Duodenal mucosa (tissue), 2 donors: Measurements from ENCODE around the gene ANO4.

Experiments used
- H3K27ac ChIP-seq: one replicate; pipeline ENCODE4 v1.7.0; 2013; ENCODE audit warnings: low read depth, low read length
- H3K27me3 ChIP-seq, 2 donors: one replicate each; pipeline ENCODE4 v1.7.0; 2013; ENCODE audit warnings: low read length in 2 of 2, control low read depth in 1 of 2; ENCODE audit not compliant: insufficient read depth in 2 of 2, control insufficient read depth in 1 of 2
- H3K36me3 ChIP-seq, 2 donors: one replicate each; pipeline ENCODE4 v1.7.0; 2013; ENCODE audit warnings: low read length in 2 of 2, control low read depth in 1 of 2; ENCODE audit not compliant: insufficient read depth in 2 of 2, control insufficient read depth in 1 of 2
- H3K4me1 ChIP-seq, 2 donors: one replicate each; pipeline ENCODE4 v1.7.0; 2013; ENCODE audit warnings: low read length in 2 of 2, control low read depth in 1 of 2; ENCODE audit not compliant: insufficient read depth in 2 of 2, control insufficient read depth in 1 of 2
- H3K4me3 ChIP-seq, 2 donors: one replicate each; pipeline ENCODE4 v1.7.0; 2013; ENCODE audit warnings: low read length in 2 of 2, low read depth in 1 of 2
- H3K9ac ChIP-seq, 2 donors: one replicate each; pipeline ENCODE4 v1.7.0; 2013; ENCODE audit warnings: low read length in 2 of 2, low read depth in 1 of 2
- H3K9me3 ChIP-seq, 2 donors: one replicate each; pipeline ENCODE4 v1.7.0; 2013; ENCODE audit warnings: low read length in 2 of 2, control low read depth in 1 of 2; ENCODE audit not compliant: control insufficient read depth in 1 of 2

Gene ANO4

DNA sequence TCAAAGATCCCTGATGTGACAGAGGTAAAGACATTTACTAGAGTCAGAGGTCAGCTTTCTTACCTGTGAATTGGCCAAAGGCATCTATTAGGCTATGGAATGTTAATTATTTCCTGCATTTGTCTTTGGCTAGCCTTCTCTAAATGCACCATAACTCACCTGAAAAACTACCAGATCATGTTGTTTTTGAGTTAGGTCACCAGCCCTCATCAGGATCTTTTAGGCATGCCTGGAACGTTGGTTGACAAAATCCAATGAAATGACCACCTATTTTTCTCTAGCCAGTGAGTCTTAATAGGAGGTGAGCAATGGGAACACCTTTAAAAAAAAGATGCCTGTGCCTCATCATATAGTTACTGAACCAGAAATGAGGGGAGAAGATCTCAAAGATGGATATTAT, 46.2 kb downstream of the ANO4 start:
- no peak overlapping the region for H3K9ac ChIP-seq
- H3K27me3 ChIP-seq = no peaks in the 10 kb centered on the region
- H3K4me1 ChIP-seq = no peaks in the 10 kb centered on the region
- H3K27ac ChIP-seq = no peak overlapping the region
- H3K9me3 ChIP-seq = no peaks in the 10 kb centered on the region
- no peak overlapping the region for H3K4me3 ChIP-seq
- H3K36me3 ChIP-seq = no peaks in the 10 kb centered on the region

DNA sequence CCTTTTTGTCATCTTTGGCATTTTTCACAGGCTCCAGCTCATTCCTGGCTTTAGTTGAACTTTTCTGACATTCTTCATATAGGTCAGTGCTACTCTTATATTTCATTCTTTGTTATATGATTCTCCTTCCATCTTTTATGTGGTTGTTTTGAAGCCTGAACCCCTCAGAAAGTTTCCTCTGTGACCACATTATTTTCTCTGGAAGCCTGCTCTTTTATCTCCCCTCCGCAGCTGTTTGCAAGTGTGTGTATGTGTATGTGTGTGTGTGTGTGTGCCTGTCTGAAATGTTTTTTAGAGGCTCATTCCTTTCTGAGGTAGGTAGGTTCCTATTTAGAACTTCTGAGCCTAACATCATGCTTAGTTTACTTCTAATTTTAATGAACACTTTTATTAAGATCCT, 47.6 kb downstream of the ANO4 start:
- Histone ChIP-seq H3K27ac (no peak overlapping the region), H3K4me3 (no peak overlapping the region), H3K36me3 (no peaks in the 10 kb centered on the region), H3K27me3 (no peaks in the 10 kb centered on the region), H3K4me1 (no peaks in the 10 kb centered on the region), H3K9ac (no peak overlapping the region), H3K9me3 (no peaks in the 10 kb centered on the region)

DNA sequence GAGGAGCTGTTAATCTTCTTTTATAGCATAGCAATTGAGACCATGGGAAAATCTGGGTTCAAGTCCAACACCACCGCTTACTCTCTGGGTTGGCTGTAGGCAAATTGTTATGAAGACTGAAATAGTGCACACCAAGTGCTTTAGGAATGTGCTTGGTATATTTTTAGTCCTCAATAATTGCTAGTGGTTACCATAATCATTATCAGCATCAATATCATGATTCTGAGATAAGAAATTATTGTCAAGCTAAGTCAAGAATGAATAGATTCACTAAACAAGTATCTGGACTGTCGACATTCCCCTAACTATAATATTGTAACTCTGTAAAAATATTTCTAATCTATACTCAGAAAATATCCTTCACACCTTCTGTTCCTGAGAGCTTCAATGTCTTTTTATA, 48.5 kb downstream of the ANO4 start:
- Histone ChIP-seq H3K9ac (no peak overlapping the region), H3K4me3 (no peak overlapping the region), H3K27me3 (no peaks in the 10 kb centered on the region), H3K4me1 (no peaks in the 10 kb centered on the region), H3K27ac (no peak overlapping the region), H3K36me3 (no peaks in the 10 kb centered on the region), H3K9me3 (no peaks in the 10 kb centered on the region)

DNA sequence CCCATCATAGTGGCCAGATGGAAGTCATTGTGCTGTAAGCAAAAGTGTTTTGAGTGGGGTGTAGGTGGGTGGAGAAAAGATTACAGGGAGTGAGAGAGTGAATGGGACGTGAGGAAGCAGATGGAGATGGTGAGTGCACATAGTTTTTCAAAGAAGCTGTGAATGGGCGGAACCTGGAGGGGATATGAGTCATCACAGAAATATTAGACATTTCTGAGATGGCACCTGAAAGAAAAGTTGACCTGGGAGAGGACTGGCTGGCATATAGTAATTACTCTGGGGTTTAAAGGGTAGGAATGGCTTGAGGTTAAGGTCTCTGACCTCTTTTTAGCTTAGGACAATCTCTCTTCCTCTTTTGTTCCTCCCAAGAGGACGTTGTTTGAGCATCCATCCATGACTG, 50.5 kb downstream of the ANO4 start:
- Histone ChIP-seq H3K9me3 (no peaks in the 10 kb centered on the region), H3K9ac (no peak overlapping the region)

DNA sequence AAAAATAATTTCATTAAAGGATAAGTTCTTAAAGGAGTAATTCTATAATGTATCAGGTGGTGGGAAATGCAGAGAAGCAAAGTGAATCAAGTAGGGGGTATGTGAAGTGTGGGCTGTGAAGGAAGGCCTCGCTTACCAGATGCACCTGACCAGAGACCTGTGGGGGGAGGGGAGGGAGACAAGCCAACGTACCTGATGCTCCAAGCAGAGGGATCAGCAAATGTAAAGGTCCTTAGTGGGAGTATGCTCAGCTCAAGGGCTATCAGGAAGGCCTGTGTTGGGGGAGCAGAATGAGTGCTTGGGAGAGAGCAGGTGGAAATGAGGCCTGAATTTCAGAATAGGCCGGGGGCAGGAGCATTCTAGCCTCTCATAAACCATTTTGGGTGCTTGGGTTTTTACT, 57.1 kb downstream of the ANO4 start:
- Histone ChIP-seq H3K27ac (no peak overlapping the region), H3K36me3 (no peaks in the 10 kb centered on the region), H3K4me1 (no peaks in the 10 kb centered on the region), H3K27me3 (no peaks in the 10 kb centered on the region), H3K9ac (no peak overlapping the region), H3K9me3 (no peaks in the 10 kb centered on the region), H3K4me3 (no peak overlapping the region)

More for the DNA sequence above, 50.5 kb downstream of the ANO4 start:
- Histone ChIP-seq H3K4me1 (no peaks in the 10 kb centered on the region), H3K27me3 (no peaks in the 10 kb centered on the region), H3K4me3 (no peak overlapping the region), H3K36me3 (no peaks in the 10 kb centered on the region), H3K27ac (no peak overlapping the region)

DNA sequence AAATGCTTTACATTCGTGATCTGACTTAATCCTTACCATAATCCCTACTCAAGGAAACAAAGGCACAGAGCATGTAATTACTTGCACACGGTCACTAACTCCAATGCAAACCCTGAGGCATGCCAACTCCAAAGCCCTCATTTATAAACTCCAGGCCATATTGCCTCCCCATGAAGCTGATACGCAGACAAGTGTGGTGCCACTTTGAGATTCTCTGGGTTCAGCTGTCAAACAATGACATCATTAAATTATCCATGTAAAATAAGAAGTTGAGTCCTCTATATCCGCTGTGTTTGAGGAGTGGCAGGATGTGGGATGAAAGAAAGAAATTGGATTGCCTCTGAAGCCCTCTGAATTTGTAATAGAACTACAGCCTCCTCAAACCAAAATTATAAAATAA, 62.8 kb downstream of the ANO4 start:
- Histone ChIP-seq H3K4me1 (no peaks in the 10 kb centered on the region), H3K36me3 (no peaks in the 10 kb centered on the region), H3K4me3 (no peak overlapping the region), H3K9ac (no peak overlapping the region), H3K27ac (no peak overlapping the region), H3K9me3 (no peaks in the 10 kb centered on the region), H3K27me3 (no peaks in the 10 kb centered on the region)

DNA sequence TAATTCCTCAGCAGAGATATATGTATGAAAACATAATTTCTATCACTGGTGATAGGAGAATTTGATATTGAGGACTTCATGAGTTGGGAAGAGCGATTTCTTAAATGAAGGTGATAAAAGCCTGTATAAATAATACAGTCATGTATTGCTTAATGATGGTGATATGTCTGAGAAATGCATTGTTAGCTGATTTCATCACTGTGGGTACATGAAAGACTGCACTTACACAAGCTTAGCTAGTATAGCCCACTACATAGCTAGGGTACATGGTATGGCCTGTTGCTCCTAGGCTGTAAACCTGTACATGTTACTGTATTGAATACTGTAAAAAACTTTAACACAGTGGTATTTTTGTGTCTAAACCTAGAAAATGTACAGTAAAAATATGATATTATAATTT, 63.4 kb downstream of the ANO4 start:
- H3K4me1 ChIP-seq = no peaks in the 10 kb centered on the region
- no peak overlapping the region for H3K9ac ChIP-seq
- no peak overlapping the region for H3K4me3 ChIP-seq
- H3K9me3 ChIP-seq = no peaks in the 10 kb centered on the region
- no peak overlapping the region for H3K27ac ChIP-seq
- H3K36me3 ChIP-seq = no peaks in the 10 kb centered on the region
- H3K27me3 ChIP-seq = no peaks in the 10 kb centered on the region

DNA sequence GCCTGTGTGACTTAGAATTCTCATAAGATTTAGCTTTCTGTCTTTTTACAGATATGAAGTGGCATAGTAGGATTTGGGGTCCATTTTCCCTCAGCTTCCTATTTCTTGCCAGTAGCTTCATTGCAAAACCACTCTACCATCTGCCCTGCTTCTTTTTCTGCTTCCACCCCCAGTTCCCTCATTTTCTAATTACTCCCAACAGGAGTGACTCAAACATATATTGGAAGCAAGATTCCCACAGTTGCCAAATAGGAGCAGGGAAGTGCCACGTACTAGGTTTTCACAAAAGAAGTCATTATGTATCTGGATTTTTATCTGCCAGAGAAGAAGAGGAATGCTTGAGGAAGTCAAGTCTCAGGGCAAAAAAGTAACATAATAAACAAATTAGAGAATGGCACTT, 64.1 kb downstream of the ANO4 start:
- Histone ChIP-seq H3K27ac (no peak overlapping the region), H3K36me3 (no peaks in the 10 kb centered on the region), H3K4me1 (no peaks in the 10 kb centered on the region), H3K27me3 (no peaks in the 10 kb centered on the region), H3K4me3 (no peak overlapping the region), H3K9me3 (no peaks in the 10 kb centered on the region), H3K9ac (no peak overlapping the region)

DNA sequence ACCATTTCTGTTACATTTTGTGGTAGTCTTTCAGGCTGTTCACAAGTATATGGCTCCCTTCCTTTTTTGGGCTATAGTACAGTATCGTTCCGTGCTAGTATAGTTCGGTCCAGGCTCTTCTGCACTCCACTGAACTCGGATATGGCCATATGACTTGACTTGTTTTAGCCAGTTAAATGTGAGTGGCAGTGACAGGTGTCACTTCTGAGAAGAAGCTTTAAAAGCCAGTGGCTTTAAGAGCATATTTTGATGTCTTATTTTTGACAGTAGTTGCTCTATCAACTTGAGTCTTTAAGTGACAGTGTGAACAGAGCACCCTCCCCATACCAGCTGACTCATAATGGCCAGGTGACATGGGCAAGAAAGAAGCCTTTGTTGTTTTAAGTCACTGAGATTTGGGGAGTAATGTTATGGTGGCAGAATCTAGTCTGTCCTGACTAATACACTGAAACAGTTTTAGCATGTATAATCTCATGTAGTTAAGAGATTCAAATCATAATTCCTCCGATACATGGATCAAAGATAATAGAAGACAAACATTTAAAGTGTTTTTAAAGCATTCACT, 64.6 kb downstream of the ANO4 start:
- Histone ChIP-seq H3K36me3 (no peaks in the 10 kb centered on the region), H3K27ac (no peak overlapping the region), H3K4me3 (no peak overlapping the region), H3K9ac (no peak overlapping the region), H3K4me1 (no peaks in the 10 kb centered on the region), H3K9me3 (no peaks in the 10 kb centered on the region), H3K27me3 (no peaks in the 10 kb centered on the region)

DNA sequence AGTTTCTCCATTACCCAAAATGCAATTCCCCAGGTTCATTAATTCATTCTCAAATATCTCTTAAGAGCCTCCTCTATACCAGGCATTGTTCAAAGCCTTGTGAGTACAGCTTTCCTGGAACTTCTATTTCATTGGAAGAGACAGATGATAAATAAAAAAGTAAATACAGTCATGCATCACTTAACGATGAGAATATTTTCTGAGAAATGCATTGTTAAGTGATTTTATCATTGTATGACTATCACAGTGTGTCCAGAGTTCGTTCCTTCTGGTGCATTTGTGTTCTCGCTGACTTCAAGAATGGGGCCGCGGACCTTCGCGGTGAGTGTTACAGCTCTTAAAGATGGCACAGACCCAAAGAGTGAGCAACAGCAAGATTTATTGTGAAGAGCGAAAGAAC, 66.0 kb downstream of the ANO4 start:
- H3K36me3 ChIP-seq = no peaks in the 10 kb centered on the region
- no peak overlapping the region for H3K9ac ChIP-seq
- no peak overlapping the region for H3K4me3 ChIP-seq
- H3K27ac ChIP-seq = no peak overlapping the region
- no peaks in the 10 kb centered on the region for H3K27me3 ChIP-seq
- H3K9me3 ChIP-seq = no peaks in the 10 kb centered on the region
- H3K4me1 ChIP-seq = no peaks in the 10 kb centered on the region

DNA sequence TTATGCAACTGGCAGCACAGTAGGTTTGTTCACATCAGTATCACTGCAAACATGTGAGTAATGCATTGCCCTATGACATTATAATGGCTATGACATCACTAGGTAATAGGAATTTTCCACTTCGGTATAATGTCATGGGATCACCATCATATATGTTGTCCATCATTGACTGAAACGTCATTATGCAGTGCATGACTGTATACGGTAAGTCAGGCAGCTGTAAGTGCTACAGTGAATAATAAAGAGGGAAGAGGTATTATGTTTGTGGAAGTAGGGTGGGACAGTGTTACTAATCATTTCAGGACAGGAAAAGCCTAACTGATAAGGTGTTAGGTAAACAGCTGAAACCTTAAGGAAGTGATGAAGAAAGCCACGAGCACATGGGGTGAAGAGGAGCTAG, 68.1 kb downstream of the ANO4 start:
- H3K27me3 ChIP-seq = no peaks in the 10 kb centered on the region
- H3K36me3 ChIP-seq = no peaks in the 10 kb centered on the region
- no peak overlapping the region for H3K27ac ChIP-seq
- H3K9me3 ChIP-seq = no peaks in the 10 kb centered on the region
- no peak overlapping the region for H3K4me3 ChIP-seq
- no peaks in the 10 kb centered on the region for H3K4me1 ChIP-seq
- no peak overlapping the region for H3K9ac ChIP-seq
